HT1080 (cell line): ENCODE results near the gene DTX2. TPM values are rescaled to one million over a fixed set of nuclear protein-coding genes. Genes with fewer than 3 reads are reported as not detected.
"Not testable (repeated sequence)": the region's sequence is repeated elsewhere in the genome, so short reads cannot be mapped to it uniquely, and the experiment has no call there.

Source experiments
- DNase-seq: peaks from one replicate; pipeline ENCODE4 v3.0.0-alpha.2; 2015; ENCODE audit warnings: low read depth
- small RNA-seq: library from RNA; depleted of rRNA; stranded (forward); fragments of <200 nt; gene quantifications from one replicate; pipeline ENCODE3, GENCODE V24; 2014
- total RNA-seq: library from RNA; depleted of rRNA; stranded (reverse); fragments of >200 nt; shearing (Covaris generic); gene quantifications from 2 replicates; pipeline ENCODE4 v1.2.3, GENCODE V29; 2014; rRNA removed

Gene DTX2
- total RNA-seq, 1 experiment from 2014 or later = 39.6 TPM

DNA sequence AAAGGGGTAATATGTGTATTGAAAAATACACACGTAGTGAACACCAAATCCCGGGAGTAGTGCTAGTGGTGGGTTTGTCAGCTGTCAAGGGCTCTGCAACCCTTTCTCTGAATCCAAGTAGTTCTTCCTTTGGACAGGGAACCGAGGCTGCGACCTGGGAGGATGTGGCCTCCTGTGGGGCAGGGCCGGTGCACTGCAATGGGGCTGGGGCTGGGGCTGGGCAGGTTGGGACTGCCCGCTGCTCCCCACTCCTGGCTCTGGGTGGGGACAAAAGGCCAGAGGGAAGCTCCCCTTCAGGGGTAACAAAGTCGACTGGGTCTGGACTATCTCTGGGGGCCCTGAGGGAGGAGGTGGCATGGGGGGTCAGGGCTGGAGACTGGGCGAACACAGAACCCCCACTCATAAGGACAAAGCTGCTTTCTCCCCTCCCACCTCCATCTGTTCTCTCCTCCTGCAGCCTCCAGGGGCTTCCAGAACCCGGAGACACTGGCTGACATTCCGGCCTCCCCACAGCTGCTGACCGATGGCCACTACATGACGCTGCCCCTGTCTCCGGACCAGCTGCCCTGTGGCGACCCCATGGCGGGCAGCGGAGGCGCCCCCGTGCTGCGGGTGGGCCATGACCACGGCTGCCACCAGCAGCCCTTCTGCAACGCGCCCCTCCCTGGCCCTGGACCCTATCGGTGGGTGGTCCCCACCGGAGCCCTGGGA, 49.8 kb downstream of the DTX2 start:
- not testable (repeated sequence) for DNase-seq

DNA sequence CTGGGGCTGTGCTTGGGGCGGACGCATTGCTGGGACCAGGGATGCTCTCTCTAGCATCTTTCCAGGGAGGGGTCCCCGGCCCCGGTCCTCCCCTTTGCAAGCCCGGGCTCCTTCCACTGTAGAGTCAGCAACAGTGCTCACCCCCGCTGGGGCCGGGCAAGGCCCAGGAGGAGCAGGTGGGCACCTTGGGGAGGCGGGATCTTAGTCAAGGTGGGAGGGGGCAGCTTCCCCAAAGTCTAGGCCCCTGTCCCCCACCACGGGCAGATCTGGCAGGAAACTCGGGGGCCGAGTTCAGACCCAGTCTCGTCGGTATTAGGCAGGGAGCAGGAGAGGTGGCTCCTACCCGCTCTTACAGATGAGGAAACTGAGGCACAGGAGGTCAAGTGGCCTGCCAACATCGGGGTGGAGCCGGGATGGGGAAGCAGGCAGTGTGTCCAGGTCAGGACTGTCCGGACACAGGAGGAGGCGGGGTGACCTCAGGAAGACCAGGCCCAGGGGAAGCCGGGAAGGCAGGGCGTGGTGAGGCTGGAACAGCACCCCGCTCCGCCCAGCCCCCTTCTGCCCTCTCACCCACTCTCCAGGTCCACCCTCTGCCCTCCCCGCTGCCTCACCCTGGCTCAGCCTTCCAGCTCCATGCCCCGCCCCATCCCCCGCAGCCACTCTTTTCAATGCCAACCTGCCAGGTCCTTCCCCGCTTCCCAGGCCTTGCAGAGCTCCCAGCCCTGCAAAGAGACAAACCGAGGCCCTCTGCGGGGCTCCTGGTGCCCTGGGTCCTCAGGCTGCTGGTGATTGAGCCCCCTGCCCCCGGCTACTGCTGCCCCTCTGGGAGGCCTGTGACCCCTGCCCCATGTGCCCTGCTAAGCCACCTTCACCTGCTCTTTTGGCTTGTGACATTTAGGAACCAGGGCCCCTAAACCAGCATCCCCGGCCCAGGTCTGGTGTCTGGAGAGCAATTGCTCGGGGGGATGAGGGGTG, 50.7 kb downstream of the DTX2 start:
- DNase-seq = not testable (repeated sequence)

DNA sequence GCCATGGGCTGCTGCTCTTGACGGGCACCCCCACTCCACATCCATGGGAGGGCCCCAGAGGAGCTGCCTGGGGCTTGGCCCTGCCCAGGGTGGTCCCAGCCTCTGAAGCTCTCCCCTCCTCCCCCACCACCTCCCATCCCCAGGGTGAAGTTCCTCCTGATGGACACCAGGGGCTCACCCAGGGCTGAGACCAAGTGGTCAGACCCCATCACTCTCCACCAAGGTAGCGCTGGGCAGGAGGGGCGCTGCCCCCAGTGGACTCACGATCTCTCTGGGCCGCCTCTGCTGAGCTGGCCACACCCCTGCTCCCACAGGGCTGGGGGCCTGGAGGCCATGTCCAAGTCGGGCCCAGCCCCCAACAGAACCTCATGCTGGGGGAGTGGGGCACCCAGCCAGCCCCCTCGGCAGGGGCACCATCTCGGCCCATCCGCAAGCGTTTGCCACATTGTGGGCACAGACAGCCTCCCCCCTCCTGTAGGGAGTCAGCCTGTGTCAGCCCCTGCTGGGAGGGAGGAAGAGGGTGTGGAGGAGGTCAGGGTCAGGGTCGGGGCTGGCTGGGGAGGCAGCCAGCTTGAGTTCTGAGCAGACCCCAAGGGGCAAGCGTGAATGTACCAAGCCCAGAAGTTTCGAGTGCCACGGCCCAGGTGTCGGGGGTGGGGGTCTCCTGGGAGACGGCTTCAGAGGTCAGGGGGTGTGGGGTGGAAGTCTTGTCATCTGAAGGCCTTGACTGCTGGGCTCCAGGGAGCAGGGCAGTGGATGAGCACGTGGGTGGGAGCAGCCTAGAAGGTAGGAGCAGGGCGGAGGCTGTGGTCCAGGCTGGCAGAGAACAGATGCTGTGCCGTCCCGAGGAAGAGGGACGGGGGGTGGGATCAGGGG, 51.7 kb downstream of the DTX2 start:
- peak; percentile 2 for DNase-seq

DNA sequence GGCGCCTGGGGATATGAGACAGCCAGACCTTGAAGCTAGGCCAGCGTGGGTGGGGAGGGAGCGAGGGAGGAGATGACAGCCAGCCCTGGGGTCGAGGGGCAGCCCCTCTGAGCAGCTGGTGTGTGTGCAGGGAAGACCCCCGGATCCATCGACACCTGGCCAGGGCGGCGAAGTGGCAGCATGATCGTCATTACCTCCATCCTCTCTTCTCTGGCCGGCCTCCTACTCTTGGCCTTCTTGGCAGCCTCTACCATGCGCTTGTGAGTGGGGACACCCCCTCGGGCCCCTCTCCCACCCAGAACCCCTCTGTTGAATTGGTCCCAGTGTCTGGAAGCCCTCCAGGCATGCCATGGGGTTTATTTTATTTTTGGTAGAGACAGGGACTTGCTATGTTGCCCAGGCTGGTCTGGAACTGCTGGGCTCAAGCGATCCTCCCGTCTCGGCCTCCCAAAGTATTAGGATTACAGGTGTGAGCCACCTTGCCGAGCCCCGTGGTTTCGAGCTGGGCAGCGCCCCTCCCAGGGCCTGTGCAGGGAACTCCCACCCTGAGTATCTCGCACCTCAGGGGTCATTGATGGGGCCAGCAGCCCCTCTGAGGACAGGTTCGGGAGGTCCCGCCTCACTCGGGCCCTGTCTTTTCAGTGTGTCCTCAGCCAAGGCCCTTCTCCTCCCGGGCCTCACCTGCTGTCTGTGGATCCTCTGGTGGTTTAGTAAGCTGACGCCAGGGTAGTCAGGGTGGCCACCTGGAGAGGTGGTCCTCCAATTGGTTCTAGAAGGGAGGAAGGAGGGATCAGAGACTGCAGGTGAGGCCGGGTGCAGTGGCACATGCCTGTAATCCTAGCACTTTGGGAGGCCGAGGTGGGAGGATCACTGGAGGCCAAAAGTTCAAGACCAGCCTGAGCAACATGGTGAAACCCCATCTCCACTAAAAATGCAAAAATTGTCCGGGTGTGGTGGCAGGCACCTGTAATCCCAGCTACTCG, 52.6 kb downstream of the DTX2 start:
- DNase-seq = peak; percentile 0

DNA sequence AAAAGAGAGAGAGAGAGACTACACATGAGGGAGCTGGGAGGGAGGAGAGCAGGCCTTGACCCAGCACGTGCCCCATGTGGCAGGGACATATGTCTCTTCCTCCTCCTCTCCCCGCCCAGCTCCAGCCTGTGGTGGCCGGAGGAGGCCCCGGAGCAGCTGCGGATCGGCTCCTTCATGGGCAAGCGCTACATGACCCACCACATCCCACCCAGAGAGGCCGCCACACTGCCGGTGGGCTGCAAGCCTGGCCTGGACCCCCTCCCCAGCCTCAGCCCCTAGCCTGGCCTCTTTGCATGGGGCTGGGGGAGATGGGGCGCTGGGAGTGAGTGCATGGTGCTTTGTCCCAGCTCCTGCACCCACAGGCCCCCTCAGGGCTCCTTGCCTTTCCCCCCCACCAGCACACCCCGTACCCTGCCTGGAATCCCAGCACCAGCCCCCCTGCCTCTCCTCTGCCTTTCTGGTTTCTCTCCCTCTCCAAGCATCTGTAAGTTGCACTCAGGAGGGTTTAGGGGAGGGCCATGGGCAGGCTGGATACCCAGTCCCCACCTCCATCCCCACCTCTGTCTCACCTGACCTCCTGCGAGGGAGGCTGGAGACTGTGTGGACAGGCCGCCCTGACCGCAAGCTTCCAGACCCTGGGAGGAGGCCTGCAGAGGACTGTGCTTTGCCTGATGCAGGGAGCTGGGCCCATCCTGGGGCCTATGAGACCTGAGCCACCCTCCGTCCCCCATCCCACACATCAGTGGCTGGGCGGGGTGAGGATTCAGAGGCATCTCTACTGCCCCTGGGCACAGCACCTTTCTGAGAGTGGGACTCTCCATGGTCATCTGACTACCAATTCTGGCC, 53.6 kb downstream of the DTX2 start:
- DNase-seq = peak; percentile 1

DNA sequence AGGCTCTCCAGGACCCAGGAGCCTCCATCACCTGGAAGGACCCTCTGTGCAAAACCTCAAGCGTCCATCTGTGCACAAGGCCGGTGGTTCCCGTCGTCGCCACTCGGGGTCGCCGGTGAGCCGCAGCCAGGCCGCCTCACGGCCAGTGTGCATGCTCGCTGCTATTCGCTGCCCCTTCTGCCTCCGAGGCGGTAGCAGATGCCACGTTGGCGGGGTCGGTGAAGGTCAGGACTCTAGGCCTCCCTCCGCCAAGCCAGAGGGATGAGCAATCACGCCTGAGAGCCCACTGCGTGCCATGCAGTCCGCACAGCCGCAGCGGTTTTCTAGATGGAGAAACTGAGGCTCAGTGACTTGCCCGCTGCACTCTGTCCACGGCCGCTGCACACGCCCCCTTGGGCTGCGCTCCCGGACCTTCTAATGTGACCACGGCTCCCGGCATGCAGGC, 54.5 kb downstream of the DTX2 start:
- no peak for DNase-seq

DNA sequence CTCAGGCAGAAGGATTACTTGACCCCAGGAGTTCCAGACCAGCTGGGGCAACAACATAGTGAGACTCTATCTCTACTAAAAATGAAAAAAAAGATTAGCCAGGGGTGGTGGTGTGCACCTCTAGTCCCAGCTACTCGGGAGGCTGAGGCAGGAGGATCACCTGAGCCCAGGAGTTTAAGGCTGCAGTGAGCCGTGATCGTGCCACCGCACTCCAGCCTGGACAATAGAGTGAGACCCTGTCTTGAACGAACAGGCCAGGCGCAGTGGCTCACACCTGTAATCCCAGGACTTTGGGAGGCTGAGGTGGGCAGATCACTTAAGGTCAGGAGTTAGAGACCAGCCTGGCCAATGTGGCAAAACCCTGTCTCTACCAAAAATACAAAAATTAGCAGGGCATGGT, 55.4 kb downstream of the DTX2 start:
- not testable (repeated sequence) for DNase-seq

DNA sequence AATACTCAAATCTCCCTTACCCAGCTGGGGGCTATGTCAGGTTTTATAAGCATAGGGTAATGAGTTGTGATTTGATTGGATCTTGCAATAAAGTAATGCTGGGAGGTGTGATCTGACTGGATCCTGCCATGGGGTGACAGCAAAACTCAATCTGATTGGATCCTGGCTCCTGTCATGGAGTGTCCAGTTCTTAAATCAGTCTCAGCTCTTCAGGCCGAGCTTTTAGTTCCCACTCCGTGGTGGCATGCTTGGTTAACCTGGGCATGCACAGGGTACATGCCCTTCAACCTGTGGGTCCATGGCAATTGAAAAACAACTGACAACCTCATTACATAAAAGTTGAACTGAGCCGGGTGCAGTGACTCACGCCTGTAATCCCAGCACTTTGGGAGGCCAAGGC, 64.7 kb downstream of the DTX2 start:
- not testable (repeated sequence) for DNase-seq

DNA sequence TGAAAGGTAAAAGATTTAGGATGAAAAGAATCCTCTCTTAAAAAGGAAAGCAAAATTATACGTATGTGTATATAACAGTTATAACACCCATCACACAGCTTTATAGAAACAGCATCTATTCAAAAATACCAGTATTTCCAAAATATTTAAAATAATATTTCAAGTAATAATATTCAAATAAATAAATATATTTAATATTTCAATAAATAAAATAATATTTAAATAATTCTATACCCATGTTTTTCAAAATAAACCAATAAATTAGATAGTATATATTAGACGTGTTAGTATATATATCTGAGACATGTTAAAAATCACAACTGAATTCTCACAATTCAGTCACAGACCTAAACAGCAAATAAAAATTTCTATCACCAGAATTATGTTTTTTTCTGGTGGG, 70.1 kb downstream of the DTX2 start:
- DNase-seq = not testable (repeated sequence)

DNA sequence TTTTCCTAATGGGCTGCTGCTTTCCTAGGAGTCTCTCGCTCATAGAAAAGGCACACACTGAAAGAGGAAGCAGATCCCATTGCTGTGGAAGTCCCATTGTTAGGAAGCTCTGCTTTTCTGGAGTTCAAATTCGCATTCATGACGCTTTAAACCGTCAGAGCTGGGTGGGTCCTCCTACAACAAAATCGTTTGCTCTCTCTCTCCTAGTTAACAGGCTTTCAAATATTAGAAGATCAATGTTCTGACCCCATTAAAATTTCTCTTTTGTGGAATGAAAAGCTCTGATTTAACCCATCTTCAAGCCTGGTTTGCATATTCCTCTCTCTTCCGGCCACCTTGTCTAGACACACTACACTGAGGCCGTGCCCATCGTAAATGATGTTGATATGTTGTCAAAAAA, 81.7 kb downstream of the DTX2 start, which contains the start of gene SPDYE16:
TSS of gene SPDYE16 (minus strand) at position 101 of the 400 bp plus-strand sequence. CDS start 1,838 bp downstream, outside the sequence.
- DNase-seq = not testable (repeated sequence)

DNA sequence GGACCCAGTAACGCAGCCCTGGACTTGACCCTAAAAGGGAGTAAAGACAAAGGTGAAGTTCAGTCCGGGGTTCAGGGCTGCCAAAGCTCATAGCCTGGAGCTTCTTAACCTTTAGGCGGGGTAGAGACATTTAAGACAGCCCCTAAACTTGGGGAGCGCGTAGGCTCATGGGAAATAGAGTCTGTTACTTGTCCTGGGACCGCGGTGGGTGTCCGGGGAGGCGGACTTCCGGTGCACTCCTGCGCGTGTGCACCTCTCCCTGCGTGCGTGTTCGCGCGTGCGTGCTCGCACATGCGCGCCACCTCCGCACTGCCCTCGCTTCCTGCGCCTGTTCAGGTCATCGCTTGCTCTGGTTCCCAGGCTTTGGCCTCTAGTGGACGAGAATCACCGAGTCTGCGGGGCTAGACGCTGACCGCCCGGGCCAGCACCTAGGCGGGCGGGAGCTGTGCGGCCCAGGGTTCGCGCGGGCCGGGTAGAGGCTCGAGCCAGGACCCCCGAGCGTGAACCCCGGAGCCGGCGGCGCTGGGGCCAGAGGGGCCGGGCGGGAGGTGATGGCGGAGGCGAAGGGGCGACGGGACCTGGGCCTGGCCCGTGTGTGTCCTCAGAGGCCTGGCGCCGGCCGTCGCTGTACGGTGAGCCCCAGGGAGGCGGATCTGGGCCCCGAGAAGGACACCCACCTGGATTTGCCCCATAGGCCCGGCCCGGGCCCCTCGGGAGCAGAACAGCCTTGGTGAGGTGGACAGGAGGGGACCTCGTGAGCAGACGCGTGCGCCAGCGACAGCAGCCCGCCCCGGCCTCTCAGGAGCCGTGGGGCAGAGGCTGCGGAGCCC, 87.7 kb downstream of the DTX2 start:
- peak; percentile 89 for DNase-seq

DNA sequence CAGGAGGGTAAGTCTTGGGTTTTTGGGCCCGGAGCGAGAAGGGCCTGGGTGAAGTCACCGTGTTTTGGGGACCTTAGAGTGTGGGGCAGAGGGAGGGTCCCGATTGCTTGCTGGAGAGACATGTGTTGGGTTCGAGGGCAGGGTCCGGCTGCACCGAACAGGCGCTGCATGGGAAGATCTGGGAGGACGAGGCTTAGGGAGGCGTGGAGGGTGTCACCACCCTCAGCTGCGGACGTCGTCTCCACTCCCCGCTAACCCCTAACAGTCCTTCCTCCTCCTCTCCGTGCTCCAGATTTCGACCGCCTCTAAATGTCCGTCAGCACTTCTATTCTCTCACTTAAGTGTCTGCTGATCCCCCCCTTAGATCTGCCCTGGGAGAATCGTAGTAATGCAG, 88.3 kb downstream of the DTX2 start:
- not testable (repeated sequence) for DNase-seq

DNA sequence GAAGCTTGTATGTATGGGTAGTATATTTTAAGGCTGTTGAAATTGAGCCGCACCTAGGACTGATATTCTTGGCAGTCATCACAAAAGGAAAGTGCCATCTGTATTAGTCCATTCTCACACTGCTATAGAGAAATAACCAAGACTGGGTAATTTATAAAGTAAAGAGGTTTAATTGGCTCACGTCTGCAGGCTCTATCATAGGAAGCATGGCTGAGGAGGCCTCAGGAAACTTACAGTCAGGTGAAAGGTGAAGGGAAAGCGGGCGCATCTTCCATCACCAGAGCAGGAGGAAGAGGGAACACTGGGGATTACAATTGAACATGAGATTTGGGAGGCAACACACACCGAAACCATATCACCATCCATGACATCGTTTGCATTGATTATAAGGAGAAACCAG, 90.5 kb downstream of the DTX2 start:
- DNase-seq = not testable (repeated sequence)

Small RNA genes lying within 50 kb of the gene (small RNA-seq; reads per million reads assigned to genes)
- not detected for gene RF00019

Other genes starting within 250 kb of the DTX2 start
- 0.43 and 1.2 TPM in 2 replicates for gene HSPB1, start 159.0 kb upstream of the DTX2 start, total RNA-seq
- 71.3 and 93.3 TPM in 2 replicates for gene YWHAG, start 102.7 kb upstream of the DTX2 start, total RNA-seq
- 0.23 and 0.73 TPM in 2 replicates for gene SSC4D, start 52.0 kb upstream of the DTX2 start, total RNA-seq
- gene ZP3, start 36.8 kb upstream of the DTX2 start, total RNA-seq = 0.94 and 2.5 TPM in 2 replicates
- 1.0 TPM in 1 of 2 replicates, not detected in the other for gene UPK3B, start 48.8 kb downstream of the DTX2 start, total RNA-seq
- not detected in 2 replicates for gene SPDYE16, start 81.6 kb downstream of the DTX2 start, total RNA-seq
- 7.7 and 14.2 TPM in 2 replicates for gene POMZP3, start 165.6 kb downstream of the DTX2 start, total RNA-seq